ENCODE data around the gene PTPN6. TPM values are rescaled to one million over a fixed set of nuclear protein-coding genes. Genes with fewer than 3 reads are reported as not detected.

PTPN6 gene
- polyA plus RNA-seq, 1 experiment: 0.27 TPM

DNA sequence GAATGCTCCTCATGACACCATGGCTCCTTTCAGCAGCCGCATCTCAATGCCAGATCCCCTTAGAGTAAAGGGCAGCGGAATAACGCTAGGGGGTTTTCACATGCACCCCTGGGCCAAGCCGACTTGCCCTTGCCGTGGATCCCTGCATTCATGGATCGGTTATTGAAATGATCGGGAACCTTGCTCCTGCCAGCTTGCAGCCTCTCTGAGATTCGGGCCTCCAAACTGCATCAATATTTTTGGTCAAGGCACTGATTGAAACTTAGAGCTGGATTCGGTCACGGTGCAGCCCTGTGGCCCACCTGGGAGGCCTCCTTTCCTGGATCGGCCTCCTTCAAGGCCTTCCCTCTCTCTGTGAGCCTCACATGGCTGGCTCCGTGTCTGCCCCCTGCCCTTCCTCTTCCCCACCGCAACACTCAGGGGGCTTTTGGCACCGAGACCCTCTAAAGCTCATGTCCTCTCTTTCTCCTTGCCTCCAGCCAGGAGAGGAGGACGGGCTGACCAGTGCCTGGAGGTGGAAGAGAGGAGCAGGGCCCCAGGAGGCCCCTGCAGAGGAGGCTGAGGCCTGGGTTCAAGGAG is 1.8 kb downstream of the PTPN6 start:
- Histone ChIP-seq H3K36me3 (ENCODE audit: control insufficient read depth, insufficient read depth, low read length) (no peaks in the 10 kb centered on the region), H3K4me3 (ENCODE audit: low read depth, low read length) (no peak overlapping the region), H3K27me3 (ENCODE audit: control insufficient read depth, insufficient read depth, low read length) (no peaks in the 10 kb centered on the region)
- CTCF ChIA-PET: interaction anchor here (0.9 to 1.6 kb wide), 4 partner anchors 9 to 80 kb away, joined by 3 to 7 read pairs (median 3); partner anchors contain the start of genes C12orf57 and RNU7-1
- TF ChIP-seq, protein P1, sequence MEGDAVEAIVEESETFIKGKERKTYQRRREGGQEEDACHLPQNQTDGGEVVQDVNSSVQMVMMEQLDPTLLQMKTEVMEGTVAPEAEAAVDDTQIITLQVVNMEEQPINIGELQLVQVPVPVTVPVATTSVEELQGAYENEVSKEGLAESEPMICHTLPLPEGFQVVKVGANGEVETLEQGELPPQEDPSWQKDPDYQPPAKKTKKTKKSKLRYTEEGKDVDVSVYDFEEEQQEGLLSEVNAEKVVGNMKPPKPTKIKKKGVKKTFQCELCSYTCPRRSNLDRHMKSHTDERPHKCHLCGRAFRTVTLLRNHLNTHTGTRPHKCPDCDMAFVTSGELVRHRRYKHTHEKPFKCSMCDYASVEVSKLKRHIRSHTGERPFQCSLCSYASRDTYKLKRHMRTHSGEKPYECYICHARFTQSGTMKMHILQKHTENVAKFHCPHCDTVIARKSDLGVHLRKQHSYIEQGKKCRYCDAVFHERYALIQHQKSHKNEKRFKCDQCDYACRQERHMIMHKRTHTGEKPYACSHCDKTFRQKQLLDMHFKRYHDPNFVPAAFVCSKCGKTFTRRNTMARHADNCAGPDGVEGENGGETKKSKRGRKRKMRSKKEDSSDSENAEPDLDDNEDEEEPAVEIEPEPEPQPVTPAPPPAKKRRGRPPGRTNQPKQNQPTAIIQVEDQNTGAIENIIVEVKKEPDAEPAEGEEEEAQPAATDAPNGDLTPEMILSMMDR (IDR thresholded peaks at IDR 0.05; ENCODE audit: insufficient read depth, low read depth, low read length): no peak
- DNase-seq (ENCODE audit: low read depth): no peak
- POLR2A ChIA-PET: no interaction called here

GRCh38 chr12:6953442-6954315 is 2.5 kb downstream of the PTPN6 start:
- Histone ChIP-seq H3K4me3 (ENCODE audit: low read depth, low read length) (no peak overlapping the region), H3K27me3 (ENCODE audit: control insufficient read depth, insufficient read depth, low read length) (no peaks in the 10 kb centered on the region), H3K36me3 (ENCODE audit: control insufficient read depth, insufficient read depth, low read length) (no peaks in the 10 kb centered on the region)
- ChIA-PET CTCF (interaction anchor here (0.9 to 2.0 kb wide), 6 partner anchors 8 to 81 kb away, joined by 3 to 8 read pairs (median 3); partner anchors contain the start of genes C12orf57 and RNU7-1), POLR2A (no interaction called here)
- TF ChIP-seq, protein P1 (IDR thresholded peaks at IDR 0.05; ENCODE audit: insufficient read depth, low read depth, low read length): no peak
- DNase-seq (ENCODE audit: low read depth): no peak

DNA sequence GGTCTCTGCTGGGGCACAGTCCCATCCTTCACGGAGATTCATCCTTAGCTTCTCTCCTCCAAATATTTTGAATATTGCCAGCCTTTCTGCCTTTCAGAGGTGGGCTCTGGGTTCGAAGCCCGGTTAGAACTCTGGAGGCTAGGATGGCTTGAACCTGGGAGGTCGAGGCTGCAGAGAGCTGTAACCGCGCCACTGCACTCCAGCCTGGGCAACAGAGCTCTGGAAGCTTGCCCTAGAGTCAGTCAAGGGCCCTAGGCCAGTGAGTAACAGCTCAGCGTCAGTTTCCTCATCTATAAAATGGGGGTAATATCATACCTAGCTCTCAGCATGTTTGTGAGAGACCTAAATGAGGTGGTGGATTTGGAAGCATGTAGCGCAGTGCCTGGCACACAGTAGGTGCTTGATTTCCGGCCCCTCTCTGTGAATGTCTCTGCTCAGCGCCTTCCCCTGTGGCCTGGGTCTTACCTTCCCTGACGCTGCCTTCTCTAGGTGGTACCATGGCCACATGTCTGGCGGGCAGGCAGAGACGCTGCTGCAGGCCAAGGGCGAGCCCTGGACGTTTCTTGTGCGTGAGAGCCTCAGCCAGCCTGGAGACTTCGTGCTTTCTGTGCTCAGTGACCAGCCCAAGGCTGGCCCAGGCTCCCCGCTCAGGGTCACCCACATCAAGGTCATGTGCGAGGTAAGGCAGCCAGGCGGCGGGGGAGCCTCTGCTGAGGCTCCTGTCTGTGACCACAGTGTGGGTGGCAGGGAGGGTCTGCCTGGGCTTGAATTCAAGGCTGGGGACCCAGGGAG is 3.4 kb downstream of the PTPN6 start:
- TF ChIP-seq, protein P1 (IDR thresholded peaks at IDR 0.05; ENCODE audit: insufficient read depth, low read depth, low read length): no peak
- CTCF ChIA-PET: interaction anchor here (0.6 to 2.0 kb wide), 4 partner anchors 8 to 89 kb away, joined by 3 to 8 read pairs (median 4); no protein-coding TSS in a partner anchor
- no peak for DNase-seq (ENCODE audit: low read depth)
- POLR2A ChIA-PET: no interaction called here
- no peaks in the 10 kb centered on the region for H3K27me3 ChIP-seq (ENCODE audit: control insufficient read depth, insufficient read depth, low read length)
- H3K36me3 ChIP-seq (ENCODE audit: control insufficient read depth, insufficient read depth, low read length): no peaks in the 10 kb centered on the region
- H3K4me3 ChIP-seq (ENCODE audit: low read depth, low read length): no peak overlapping the region

DNA sequence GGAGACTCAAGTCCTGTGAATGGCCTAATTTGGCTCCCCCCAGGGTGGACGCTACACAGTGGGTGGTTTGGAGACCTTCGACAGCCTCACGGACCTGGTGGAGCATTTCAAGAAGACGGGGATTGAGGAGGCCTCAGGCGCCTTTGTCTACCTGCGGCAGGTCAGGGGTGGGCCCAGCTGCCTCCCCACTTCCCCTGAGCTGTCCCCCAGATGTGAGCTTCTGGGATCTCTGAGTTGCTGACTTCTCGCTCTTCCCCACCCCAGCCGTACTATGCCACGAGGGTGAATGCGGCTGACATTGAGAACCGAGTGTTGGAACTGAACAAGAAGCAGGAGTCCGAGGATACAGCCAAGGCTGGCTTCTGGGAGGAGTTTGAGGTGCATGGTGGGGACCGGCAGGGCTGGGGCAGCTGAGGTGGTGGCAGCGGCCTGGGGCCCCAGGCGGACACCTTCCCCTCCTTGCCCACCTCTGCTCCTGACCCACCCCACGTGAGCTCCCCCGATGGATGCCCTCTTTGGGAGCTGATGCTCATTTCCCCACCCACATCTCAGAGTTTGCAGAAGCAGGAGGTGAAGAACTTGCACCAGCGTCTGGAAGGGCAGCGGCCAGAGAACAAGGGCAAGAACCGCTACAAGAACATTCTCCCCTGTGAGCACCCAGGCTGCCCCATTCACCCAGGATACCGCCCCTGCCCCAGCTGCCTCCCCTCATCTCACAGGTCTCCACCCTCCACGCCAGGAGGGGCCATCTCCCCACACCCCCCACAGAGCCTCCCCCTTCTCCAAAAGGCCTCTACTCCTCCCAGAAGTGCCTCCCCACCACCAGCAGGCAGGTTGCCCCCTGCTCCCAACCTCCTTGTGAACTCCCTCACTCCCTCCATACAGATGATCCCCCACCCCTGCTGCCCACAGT is 4.2 kb downstream of the PTPN6 start:
- Histone ChIP-seq H3K4me3 (ENCODE audit: low read depth, low read length) (no peak overlapping the region), H3K27me3 (ENCODE audit: control insufficient read depth, insufficient read depth, low read length) (no peaks in the 10 kb centered on the region), H3K36me3 (ENCODE audit: control insufficient read depth, insufficient read depth, low read length) (no peaks in the 10 kb centered on the region)
- no peak for DNase-seq (ENCODE audit: low read depth)
- TF ChIP-seq, protein P1 (IDR thresholded peaks at IDR 0.05; ENCODE audit: insufficient read depth, low read depth, low read length): no peak
- POLR2A ChIA-PET: no interaction called here
- CTCF ChIA-PET: interaction anchor here (0.6 to 2.0 kb wide), 3 partner anchors 9 to 88 kb away, joined by 4 to 8 read pairs (median 5); no protein-coding TSS in a partner anchor

Data from BJ (cell line).